A673 (cell line): ENCODE results near the gene OR4A15.

ENCODE experiments used
- CTCF ChIP-seq: fragments of 300-800, 200-600 bp; sonication (generic); conservative IDR thresholded peaks from 2 replicates; pipeline ENCODE4 v1.5.1; 2017; ENCODE audit warnings: low read depth, mild to moderate bottlenecking, antibody characterized with exemption, low read length, moderate library complexity, mixed read lengths
- EZH2 ChIP-seq: fragments of 200-600 bp; sonication (generic); IDR thresholded peaks from 2 replicates; pipeline ENCODE4 v1.6.1; 2017; ENCODE audit warnings: borderline replicate concordance, low read depth, mild to moderate bottlenecking, mixed read lengths, antibody characterized with exemption, low read length; ENCODE audit not compliant: poor library complexity, severe bottlenecking

DNA sequence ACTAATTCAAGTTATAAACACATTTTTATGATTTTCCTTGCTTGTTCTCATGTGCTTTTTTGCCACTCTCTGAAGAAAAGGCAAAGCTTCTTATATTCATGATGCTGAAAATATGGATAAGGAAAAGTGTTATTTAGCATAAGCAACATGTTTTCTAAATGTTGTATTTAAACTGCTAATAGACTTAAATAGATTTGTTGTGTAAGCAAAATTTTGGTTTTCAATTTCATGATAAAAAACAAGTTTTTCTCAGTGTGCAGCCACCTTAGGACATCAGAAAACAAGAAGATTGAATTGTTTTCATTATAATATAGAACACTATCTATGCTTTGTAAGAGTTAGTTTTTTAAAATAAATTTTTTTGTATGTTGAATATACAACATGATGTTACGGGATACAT, 22.5 kb upstream of the OR4A15 start:
- TF ChIP-seq CTCF (no peak), EZH2 (no peak)
